CD14-positive monocyte (primary cell): ENCODE measurements around the gene OR3A1. TPM values are rescaled to one million over a fixed set of nuclear protein-coding genes. Genes with fewer than 3 reads are reported as not detected.

Source experiments
- DNase-seq, 3 donors: peaks; one replicate each; pipeline ENCODE4 v3.0.0-alpha.2; 2011 to 2022
- H2AFZ ChIP-seq: 2 replicates; pipeline ENCODE4 v1.6.0; 2012; ENCODE audit warnings: mild to moderate bottlenecking, low read depth, low read length, inconsistent platforms; ENCODE audit not compliant: insufficient read depth, poor library complexity, severe bottlenecking
- H3K27ac ChIP-seq, 2 donors: 1 replicate in 1 of 2; 2 replicates in 1 of 2; pipeline ENCODE4 v1.5.1; 2012 to 2013; ENCODE audit warnings: low read length in 2 of 2, control low read depth in 1 of 2, inconsistent platforms in 1 of 2, low read depth in 1 of 2, mild to moderate bottlenecking in 1 of 2
- H3K27me3 ChIP-seq, 2 donors: one replicate each; pipeline versions ENCODE4 v1.6.0 to v1.6.1; 2011 to 2013; ENCODE audit warnings: low read length in 2 of 2; ENCODE audit not compliant: control insufficient read depth in 2 of 2, insufficient read depth in 2 of 2
- H3K36me3 ChIP-seq, 2 donors: replicated peaks in 1 of 2; 1 replicate in 1 of 2; 2 replicates in 1 of 2; pipeline versions ENCODE4 v1.5.1 to v1.6.1; 2012 to 2013; ENCODE audit warnings: low read length in 2 of 2, control low read depth in 1 of 2, inconsistent platforms in 1 of 2, mild to moderate bottlenecking in 1 of 2; ENCODE audit not compliant: insufficient read depth in 2 of 2, control insufficient read depth in 1 of 2
- H3K4me1 ChIP-seq, 2 donors: 1 replicate in 1 of 2; 2 replicates in 1 of 2; pipeline versions ENCODE4 v1.5.1 to v1.6.1; 2012 to 2013; ENCODE audit warnings: low read length in 2 of 2, control low read depth in 1 of 2, inconsistent platforms in 1 of 2, mild to moderate bottlenecking in 1 of 2, moderate library complexity in 1 of 2; ENCODE audit not compliant: insufficient read depth in 2 of 2, control insufficient read depth in 1 of 2
- H3K4me2 ChIP-seq: replicated peaks from 2 replicates; pipeline ENCODE3; 2012; ENCODE audit warnings: low read length, moderate library complexity, mild to moderate bottlenecking; ENCODE audit not compliant: poor library complexity, severe bottlenecking; ENCODE audit errors: extremely low read depth
- H3K4me3 ChIP-seq, 3 experiments: fragments of 200-600 bp in 1 of 3; sonication (generic) in 1 of 3; replicated peaks in 1 of 3; 1 replicate in 2 of 3; 2 replicates in 1 of 3; pipeline ENCODE4 v1.5.1; 2011 to 2013; ENCODE audit warnings: low read length in 3 of 3, mild to moderate bottlenecking in 3 of 3, control low read depth in 2 of 3, low read depth in 2 of 3, inconsistent platforms in 1 of 3, moderate library complexity in 1 of 3
- H3K79me2 ChIP-seq: 2 replicates; pipeline ENCODE4 v1.6.0; 2012; ENCODE audit warnings: mild to moderate bottlenecking, control low read depth, inconsistent platforms, low read length, moderate library complexity; ENCODE audit not compliant: insufficient read depth
- H3K9ac ChIP-seq: 2 replicates; pipeline ENCODE4 v1.6.0; 2017; ENCODE audit warnings: low read length, mild to moderate bottlenecking; ENCODE audit not compliant: insufficient read depth, poor library complexity, severe bottlenecking
- H3K9me3 ChIP-seq, 2 donors: replicated peaks in 1 of 2; 1 replicate in 1 of 2; 2 replicates in 1 of 2; pipeline versions ENCODE4 v1.5.1 to v1.6.1; 2012 to 2013; ENCODE audit warnings: low read length in 2 of 2, control low read depth in 1 of 2; ENCODE audit not compliant: control insufficient read depth in 1 of 2, insufficient read depth in 1 of 2
- H4K20me1 ChIP-seq: 2 replicates; pipeline ENCODE4 v1.6.0; 2012; ENCODE audit warnings: mild to moderate bottlenecking, low read length, control low read depth, moderate library complexity; ENCODE audit not compliant: insufficient read depth
- H3K27ac Mint-ChIP-seq, 7 donors: one replicate each; pipeline ENCODE4 v1.8.0; 2020; ENCODE audit warnings: mild to moderate bottlenecking in 7 of 7, mixed read lengths in 7 of 7, moderate library complexity in 6 of 7, inconsistent platforms in 2 of 7
- H3K27me3 Mint-ChIP-seq, 3 donors: one replicate each; pipeline ENCODE4 v1.8.0; 2021 to 2022; ENCODE audit warnings: low read depth in 3 of 3, mild to moderate bottlenecking in 3 of 3, mixed read lengths in 3 of 3, moderate library complexity in 3 of 3, inconsistent platforms in 1 of 3
- H3K36me3 Mint-ChIP-seq, 2 donors: one replicate each; pipeline ENCODE4 v1.8.0; 2020; ENCODE audit warnings: mixed read lengths in 2 of 2, inconsistent platforms in 1 of 2, mild to moderate bottlenecking in 1 of 2
- H3K4me1 Mint-ChIP-seq: one replicate; pipeline ENCODE4 v1.8.0; 2020; ENCODE audit warnings: mild to moderate bottlenecking, mixed read lengths
- H3K4me3 Mint-ChIP-seq, 2 donors: one replicate each; pipeline ENCODE4 v1.8.0; 2020; ENCODE audit warnings: mild to moderate bottlenecking in 2 of 2, mixed read lengths in 2 of 2, moderate library complexity in 1 of 2
- H3K9me3 Mint-ChIP-seq, 7 donors: one replicate each; pipeline ENCODE4 v1.8.0; 2020 to 2022; ENCODE audit warnings: mixed read lengths in 7 of 7, mild to moderate bottlenecking in 6 of 7, moderate library complexity in 6 of 7, inconsistent platforms in 2 of 7
- CTCF ChIP-seq: fragments of 200-600 bp; IDR thresholded peaks from one replicate; pipeline ENCODE4 v1.8.0; 2022; ENCODE audit warnings: antibody characterized with exemption, mild to moderate bottlenecking
- WGBS: methylation state at CpG from one replicate; pipeline ENCODE4 v1.1.5; 2013; ENCODE audit warnings: missing lambda C conversion rate; ENCODE audit not compliant: insufficient coverage; 5-methylcytosine and 5-hydroxymethylcytosine counted together
- intact Hi-C, 2 donors: fragments of 100-400 bp; cut with micrococcal nuclease; formaldehyde crosslinking; loops; one replicate each; pipeline versions ENCODE4 v1.15.0 to v1.15.1; 2023
- polyA plus RNA-seq, 3 donors: library from polyadenylated mRNA; depleted of rRNA in 1 of 3; unstranded in 2 of 3; stranded (reverse) in 1 of 3; fragments of 300-500 nt in 2 of 3; fragments of >200 nt in 1 of 3; fragmentation: Illumina TruSeq in 2 of 3; gene quantifications; 1 replicate in 2 of 3; 2 replicates in 1 of 3; pipeline ENCODE4 v1.2.3, GENCODE V29; 2012 to 2021

OR3A1 gene
- polyA plus RNA-seq, 3 donors: 0.18 TPM; not detected in 2

- intact Hi-C loops: no loop called here
- peaks cover 7 to 20% (median 10%) of the 10 kb centered on the region in 7 donors for H3K9me3 Mint-ChIP-seq
- H3K36me3 Mint-ChIP-seq: no peaks in the 10 kb centered on the region
- no peak overlapping the region for H3K4me3 Mint-ChIP-seq
- no peaks in the 10 kb centered on the region for H3K4me1 Mint-ChIP-seq
- TF ChIP-seq CTCF: no peak
- Histone ChIP-seq H4K20me1 (no peaks in the 10 kb centered on the region), H3K36me3 (no peaks in the 10 kb centered on the region), H3K27me3 (no peaks in the 10 kb centered on the region), H2AFZ (no peak overlapping the region), H3K4me1 (no peaks in the 10 kb centered on the region), H3K9ac (no peak overlapping the region), H3K9me3 (no peaks in the 10 kb centered on the region), H3K79me2 (no peaks in the 10 kb centered on the region), H3K4me2 (no peak overlapping the region), H3K4me3 (no peak overlapping the region), H3K27ac (no peak overlapping the region)
- DNase-seq: no peak
- WGBS: 60% methylated on average over 3 of the region's 4 CpGs
- H3K27ac Mint-ChIP-seq: no peak overlapping the region
- peaks cover 0 to 3% (median 2%) of the 10 kb centered on the region in 3 donors for H3K27me3 Mint-ChIP-seq
Measured at GRCh38 chr17:3335876-3336275, 37.7 kb upstream of the OR3A1 start.

- no peaks in the 10 kb centered on the region for H3K79me2 ChIP-seq
- Mint-ChIP-seq H3K9me3 (peaks cover 2 to 11% (median 6%) of the 10 kb centered on the region in 7 donors), H3K4me3 (no peak overlapping the region), H3K36me3 (no peaks in the 10 kb centered on the region), H3K27ac (no peak overlapping the region), H3K4me1 (no peaks in the 10 kb centered on the region), H3K27me3 (peaks cover 0 to 9% (median 0%) of the 10 kb centered on the region in 3 donors)
- no peak overlapping the region for H3K4me2 ChIP-seq
- no peaks in the 10 kb centered on the region for H3K27me3 ChIP-seq
- no peaks in the 10 kb centered on the region for H4K20me1 ChIP-seq
- H3K4me1 ChIP-seq: no peaks in the 10 kb centered on the region
- no peak for TF ChIP-seq CTCF
- 86% methylated on average over 3 of the region's 5 CpGs for WGBS
- no peak overlapping the region for H3K4me3 ChIP-seq
- intact Hi-C loops: no loop called here
- no peak for DNase-seq
- H3K9me3 ChIP-seq: no peaks in the 10 kb centered on the region
- no peak overlapping the region for H3K9ac ChIP-seq
- H3K27ac ChIP-seq: no peak overlapping the region
- no peaks in the 10 kb centered on the region for H3K36me3 ChIP-seq
- H2AFZ ChIP-seq: no peak overlapping the region
Measured at GRCh38 chr17:3318336-3318735, 20.2 kb upstream of the OR3A1 start.
